Chondrocyte (in vitro differentiated cells): ENCODE results near the gene SORL1. TPM values are rescaled to one million over a fixed set of nuclear protein-coding genes. Genes with fewer than 3 reads are reported as not detected.

Experiments used
- DNase-seq: peaks from one replicate; pipeline ENCODE4 v3.0.0; 2021; ENCODE audit warnings: mixed read lengths, low spot score
- H3K27ac Mint-ChIP-seq: one replicate; pipeline ENCODE4 v1.8.0; 2021; ENCODE audit warnings: mild to moderate bottlenecking, moderate library complexity, mixed read lengths; ENCODE audit not compliant: unreplicated experiment
- H3K27me3 Mint-ChIP-seq: 2 replicates; pipeline ENCODE4 v1.8.0; 2021; ENCODE audit warnings: low read depth, mixed read lengths
- H3K36me3 Mint-ChIP-seq: 2 replicates; pipeline ENCODE4 v1.8.0; 2021; ENCODE audit warnings: low read depth, mixed read lengths
- H3K4me1 Mint-ChIP-seq: 2 replicates; pipeline ENCODE4 v1.8.0; 2021; ENCODE audit warnings: low read depth, mild to moderate bottlenecking, mixed read lengths
- H3K4me3 Mint-ChIP-seq: one replicate; pipeline ENCODE4 v1.8.0; 2021; ENCODE audit warnings: mild to moderate bottlenecking, moderate library complexity, mixed read lengths; ENCODE audit not compliant: unreplicated experiment
- H3K9me3 Mint-ChIP-seq: 2 replicates; pipeline ENCODE4 v1.8.0; 2021; ENCODE audit warnings: low read depth, mixed read lengths
- total RNA-seq: library from RNA; stranded (reverse); gene quantifications from 3 replicates; pipeline ENCODE4 v1.2.1, GENCODE V29; 2021
- TF ChIP-seq, protein P1 (sequence below): fragments of 200-600 bp; sonication (generic); IDR thresholded peaks from 2 replicates; pipeline ENCODE4 v1.5.0; 2021; ENCODE audit warnings: antibody characterized with exemption, mild to moderate bottlenecking, moderate library complexity

The SORL1 gene
- total RNA-seq, 1 donor from 2014 or later = 0.87 TPM

DNA sequence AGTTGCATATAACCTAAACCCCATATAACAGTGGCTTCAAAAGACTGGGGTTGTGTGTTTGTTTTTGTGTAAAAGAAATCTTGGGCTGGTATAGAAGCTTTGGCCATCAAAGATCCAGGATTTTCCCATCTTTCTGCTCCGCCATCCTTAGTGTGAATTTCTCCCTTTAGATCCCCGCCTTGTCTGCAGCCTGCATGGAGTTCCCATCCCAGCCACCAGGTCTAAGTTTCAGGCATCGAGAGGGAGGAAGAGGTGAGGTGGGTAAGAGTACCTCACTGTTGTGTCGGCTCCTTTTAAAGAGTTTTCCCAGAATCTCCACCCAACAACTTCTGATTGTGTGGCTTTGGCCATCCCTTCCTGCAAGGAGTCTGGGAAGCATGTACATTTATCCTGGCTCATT, 196.2 kb downstream of the SORL1 start:
- Mint-ChIP-seq H3K4me3 (no peak overlapping the region), H3K27me3 (peaks cover 13% of the 10 kb centered on the region), H3K9me3 (no peaks in the 10 kb centered on the region), H3K4me1 (no peaks in the 10 kb centered on the region), H3K36me3 (no peaks in the 10 kb centered on the region), H3K27ac (no peak overlapping the region)
- no peak for DNase-seq
- TF ChIP-seq, protein P1, sequence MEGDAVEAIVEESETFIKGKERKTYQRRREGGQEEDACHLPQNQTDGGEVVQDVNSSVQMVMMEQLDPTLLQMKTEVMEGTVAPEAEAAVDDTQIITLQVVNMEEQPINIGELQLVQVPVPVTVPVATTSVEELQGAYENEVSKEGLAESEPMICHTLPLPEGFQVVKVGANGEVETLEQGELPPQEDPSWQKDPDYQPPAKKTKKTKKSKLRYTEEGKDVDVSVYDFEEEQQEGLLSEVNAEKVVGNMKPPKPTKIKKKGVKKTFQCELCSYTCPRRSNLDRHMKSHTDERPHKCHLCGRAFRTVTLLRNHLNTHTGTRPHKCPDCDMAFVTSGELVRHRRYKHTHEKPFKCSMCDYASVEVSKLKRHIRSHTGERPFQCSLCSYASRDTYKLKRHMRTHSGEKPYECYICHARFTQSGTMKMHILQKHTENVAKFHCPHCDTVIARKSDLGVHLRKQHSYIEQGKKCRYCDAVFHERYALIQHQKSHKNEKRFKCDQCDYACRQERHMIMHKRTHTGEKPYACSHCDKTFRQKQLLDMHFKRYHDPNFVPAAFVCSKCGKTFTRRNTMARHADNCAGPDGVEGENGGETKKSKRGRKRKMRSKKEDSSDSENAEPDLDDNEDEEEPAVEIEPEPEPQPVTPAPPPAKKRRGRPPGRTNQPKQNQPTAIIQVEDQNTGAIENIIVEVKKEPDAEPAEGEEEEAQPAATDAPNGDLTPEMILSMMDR = peak; percentile 9

GRCh38 chr11:121649798-121650197, 197.7 kb downstream of the SORL1 start:
- TF ChIP-seq, protein P1 = no peak
- no peak for DNase-seq
- Mint-ChIP-seq H3K4me3 (no peak overlapping the region), H3K27me3 (peaks cover 13% of the 10 kb centered on the region), H3K9me3 (no peaks in the 10 kb centered on the region), H3K27ac (no peak overlapping the region), H3K36me3 (no peaks in the 10 kb centered on the region), H3K4me1 (peaks cover under 1% of the 10 kb centered on the region)

- no peak overlapping the region for H3K4me3 Mint-ChIP-seq
- peaks cover 13% of the 10 kb centered on the region for H3K27me3 Mint-ChIP-seq
- no peaks in the 10 kb centered on the region for H3K36me3 Mint-ChIP-seq
- TF ChIP-seq, protein P1 = no peak
- H3K9me3 Mint-ChIP-seq = no peaks in the 10 kb centered on the region
- peaks cover 8% of the 10 kb centered on the region for H3K4me1 Mint-ChIP-seq
- no peak overlapping the region for H3K27ac Mint-ChIP-seq
- DNase-seq = no peak
These were observed 198.5 kb downstream of the SORL1 start for GRCh38 chr11:121650351-121651256.

GRCh38 chr11:121651257-121651605, 199.1 kb downstream of the SORL1 start:
- H3K9me3 Mint-ChIP-seq = no peaks in the 10 kb centered on the region
- DNase-seq = no peak
- TF ChIP-seq, protein P1 = no peak
- H3K27me3 Mint-ChIP-seq = peaks cover 13% of the 10 kb centered on the region
- no peak overlapping the region for H3K4me3 Mint-ChIP-seq
- H3K36me3 Mint-ChIP-seq = no peaks in the 10 kb centered on the region
- no peak overlapping the region for H3K27ac Mint-ChIP-seq
- H3K4me1 Mint-ChIP-seq = peaks cover 13% of the 10 kb centered on the region

DNA sequence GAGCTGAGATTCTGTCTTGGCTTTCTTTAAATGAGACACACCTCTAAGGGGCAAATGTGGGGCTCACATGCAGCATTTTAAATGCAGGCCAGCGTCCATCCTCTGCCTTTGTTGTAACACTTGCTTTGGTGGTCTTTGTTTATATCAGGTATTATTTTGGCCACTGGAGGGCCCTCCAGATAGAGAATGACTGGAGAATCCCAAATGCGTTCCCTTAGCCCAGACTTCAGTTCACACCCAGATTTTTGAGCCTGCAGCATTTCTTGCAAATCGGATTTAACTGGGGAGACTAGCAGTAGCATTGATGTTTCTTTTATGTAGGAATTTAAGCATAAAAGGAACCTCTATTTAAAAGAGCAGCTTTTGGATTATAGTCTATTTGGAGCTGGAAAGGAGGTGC, 200.9 kb downstream of the SORL1 start:
- DNase-seq = no peak

More for the DNA sequence above, 200.9 kb downstream of the SORL1 start:
- Mint-ChIP-seq H3K4me3 (no peak overlapping the region), H3K9me3 (no peaks in the 10 kb centered on the region), H3K27me3 (peaks cover 11% of the 10 kb centered on the region), H3K36me3 (no peaks in the 10 kb centered on the region), H3K4me1 (peaks cover 19% of the 10 kb centered on the region), H3K27ac (no peak overlapping the region)
- TF ChIP-seq, protein P1 = peak; percentile 77
